AG04450 (cell line): ENCODE results near the gene SLC26A4. TPM values are rescaled to one million over a fixed set of nuclear protein-coding genes. Genes with fewer than 3 reads are reported as not detected.

Source experiments
- CTCF ChIA-PET: fragments of 300-600, 350-600 bp; formaldehyde crosslinking; extraction: SDS; loops from one replicate; lab custom pipeline; 2022; ENCODE audit warnings: antibody characterized with exemption, inconsistent platforms; lab: Charles Lee
- POLR2A ChIA-PET: fragments of 350-600 bp; formaldehyde crosslinking; extraction: SDS; loops from one replicate; lab custom pipeline; 2021; ENCODE audit warnings: antibody characterized with exemption, inconsistent platforms; lab: Yijun Ruan, JAX
- DNase-seq: peaks from one replicate; pipeline ENCODE4 v3.0.0-alpha.2; 2011; ENCODE audit warnings: low read depth, low spot score
- H3K27ac ChIP-seq: one replicate; pipeline ENCODE4 v1.5.1; 2012; ENCODE audit warnings: low read depth, low read length, control low read depth
- H3K27me3 ChIP-seq: one replicate; pipeline ENCODE4 v1.6.0; 2012; ENCODE audit warnings: low read length; ENCODE audit not compliant: control insufficient read depth, insufficient read depth
- H3K4me3 ChIP-seq: 2 replicates; pipeline ENCODE4 v1.5.1; 2011; ENCODE audit warnings: mild to moderate bottlenecking, low read depth, low read length, control low read depth
- H3K9me3 ChIP-seq: 2 replicates; pipeline ENCODE4 v1.5.1; 2012; ENCODE audit warnings: low read length; ENCODE audit not compliant: control insufficient read depth, insufficient read depth
- polyA plus RNA-seq: library from polyadenylated mRNA; depleted of rRNA; stranded (reverse); fragments of >200 nt; gene quantifications from 2 replicates; pipeline ENCODE4 v1.2.3, GENCODE V29; 2011
- TF ChIP-seq, protein P1 (sequence below): IDR thresholded peaks from 2 replicates; pipeline ENCODE4 v1.5.1; 2011; ENCODE audit warnings: low read depth, low read length, control low read depth, inconsistent platforms

SLC26A4 gene
- polyA plus RNA-seq, 1 experiment: 0.12 TPM

GRCh38 chr7:107726356-107727130 lies 65.9 kb downstream of the SLC26A4 start:
- no peaks in the 10 kb centered on the region for H3K9me3 ChIP-seq
- CTCF ChIA-PET: interaction anchor here (0.5 to 5.9 kb wide), 7 partner anchors 11 to 334 kb away, joined by 3 to 75 read pairs (median 5); no protein-coding TSS in a partner anchor

DNA sequence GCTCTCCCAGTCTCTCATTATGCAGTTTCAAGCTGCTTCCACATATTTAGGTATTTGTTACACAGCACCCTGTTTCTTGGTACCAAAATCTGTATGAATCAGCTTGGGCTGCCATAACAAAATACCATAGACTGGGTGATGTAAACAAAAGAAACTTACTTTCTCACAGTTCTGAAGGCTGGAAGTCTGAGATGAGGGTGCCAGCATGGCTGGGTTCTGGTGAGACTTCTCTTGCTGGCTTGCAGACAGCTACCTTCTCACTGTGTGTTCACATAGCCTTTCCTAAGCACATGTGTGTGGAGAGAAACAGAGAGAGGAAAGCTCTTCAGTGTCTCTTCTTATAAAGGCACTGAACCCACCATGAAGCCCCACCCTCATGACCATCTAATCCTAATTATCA lies 67.6 kb downstream of the SLC26A4 start:
- no peak overlapping the region for H3K27ac ChIP-seq
- H3K27me3 ChIP-seq: peaks cover 2% of the 10 kb centered on the region
- TF ChIP-seq, protein P1, sequence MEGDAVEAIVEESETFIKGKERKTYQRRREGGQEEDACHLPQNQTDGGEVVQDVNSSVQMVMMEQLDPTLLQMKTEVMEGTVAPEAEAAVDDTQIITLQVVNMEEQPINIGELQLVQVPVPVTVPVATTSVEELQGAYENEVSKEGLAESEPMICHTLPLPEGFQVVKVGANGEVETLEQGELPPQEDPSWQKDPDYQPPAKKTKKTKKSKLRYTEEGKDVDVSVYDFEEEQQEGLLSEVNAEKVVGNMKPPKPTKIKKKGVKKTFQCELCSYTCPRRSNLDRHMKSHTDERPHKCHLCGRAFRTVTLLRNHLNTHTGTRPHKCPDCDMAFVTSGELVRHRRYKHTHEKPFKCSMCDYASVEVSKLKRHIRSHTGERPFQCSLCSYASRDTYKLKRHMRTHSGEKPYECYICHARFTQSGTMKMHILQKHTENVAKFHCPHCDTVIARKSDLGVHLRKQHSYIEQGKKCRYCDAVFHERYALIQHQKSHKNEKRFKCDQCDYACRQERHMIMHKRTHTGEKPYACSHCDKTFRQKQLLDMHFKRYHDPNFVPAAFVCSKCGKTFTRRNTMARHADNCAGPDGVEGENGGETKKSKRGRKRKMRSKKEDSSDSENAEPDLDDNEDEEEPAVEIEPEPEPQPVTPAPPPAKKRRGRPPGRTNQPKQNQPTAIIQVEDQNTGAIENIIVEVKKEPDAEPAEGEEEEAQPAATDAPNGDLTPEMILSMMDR: no peak
- POLR2A ChIA-PET: no interaction called here
- DNase-seq: no peak
- no peaks in the 10 kb centered on the region for H3K9me3 ChIP-seq
- no peak overlapping the region for H3K4me3 ChIP-seq
- CTCF ChIA-PET: interaction anchor here (0.6 to 5.9 kb wide), 5 partner anchors 14 to 937 kb away, joined by 5 to 75 read pairs (median 7); partner anchors contain the start of gene CBLL1

More at GRCh38 chr7:107726356-107727130, 65.9 kb downstream of the SLC26A4 start:
- Histone ChIP-seq H3K4me3 (no peak overlapping the region), H3K27ac (no peak overlapping the region), H3K27me3 (peaks cover 2% of the 10 kb centered on the region)
- TF ChIP-seq, protein P1: no peak
- DNase-seq: no peak
- POLR2A ChIA-PET: no interaction called here

DNA sequence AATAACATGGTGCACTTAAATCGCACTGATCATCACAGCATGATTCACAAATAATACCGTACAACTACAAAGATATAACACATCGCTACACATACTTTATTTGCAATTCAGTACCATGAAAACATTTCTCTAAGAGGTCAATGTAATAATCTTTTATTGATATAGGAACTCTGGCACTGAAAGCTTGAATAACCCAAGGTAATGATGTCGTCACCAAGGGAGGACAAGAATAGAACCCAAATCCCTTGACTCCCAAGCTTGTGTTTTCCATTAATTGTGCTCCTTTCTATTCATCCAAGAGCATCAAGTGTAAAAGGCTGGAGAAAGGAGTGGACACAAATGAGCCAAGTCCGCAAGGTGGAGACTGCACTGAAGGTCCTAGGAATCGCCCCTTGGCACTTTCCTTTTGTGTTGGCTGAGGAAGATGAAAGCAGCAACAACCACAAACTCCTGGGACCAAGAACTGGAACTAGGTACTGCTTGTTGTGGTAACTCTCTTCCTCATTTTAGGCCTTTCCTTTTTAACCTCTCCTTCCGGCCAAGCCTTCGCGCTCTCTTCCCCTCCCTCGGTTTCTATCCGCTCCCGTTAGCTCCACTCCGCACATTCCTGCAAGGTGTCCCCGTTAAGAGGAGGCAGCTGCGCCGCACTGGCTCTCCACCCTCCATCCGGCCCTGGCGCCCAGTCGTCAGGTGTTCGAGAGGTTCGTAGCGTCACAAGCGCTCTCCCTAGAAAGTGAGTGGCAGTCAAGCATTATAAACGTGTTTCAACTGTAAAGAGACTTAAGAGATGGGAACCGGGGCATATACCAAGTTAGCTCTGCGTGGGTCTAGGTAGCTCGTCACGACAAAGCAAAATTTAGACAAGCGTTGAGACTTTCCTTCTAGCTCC lies 82.3 kb downstream of the SLC26A4 start:
- no peaks in the 10 kb centered on the region for H3K9me3 ChIP-seq
- no peak for DNase-seq
- ChIA-PET CTCF (interaction anchor here (0.5 to 7.6 kb wide), 24 partner anchors 8 to 428 kb away, joined by 3 to 117 read pairs (median 4); no protein-coding TSS in a partner anchor), POLR2A (interaction anchor here (0.6 to 1.6 kb wide), 9 partner anchors 98 to 574 kb away, joined by 3 to 6 read pairs (median 4); partner anchors contain the start of genes DLD and HBP1)
- H3K27ac ChIP-seq: peak overlapping the region; percentile 90
- no peaks in the 10 kb centered on the region for H3K27me3 ChIP-seq
- peak overlapping the region; percentile 68 for H3K4me3 ChIP-seq
- TF ChIP-seq, protein P1: no peak

DNA sequence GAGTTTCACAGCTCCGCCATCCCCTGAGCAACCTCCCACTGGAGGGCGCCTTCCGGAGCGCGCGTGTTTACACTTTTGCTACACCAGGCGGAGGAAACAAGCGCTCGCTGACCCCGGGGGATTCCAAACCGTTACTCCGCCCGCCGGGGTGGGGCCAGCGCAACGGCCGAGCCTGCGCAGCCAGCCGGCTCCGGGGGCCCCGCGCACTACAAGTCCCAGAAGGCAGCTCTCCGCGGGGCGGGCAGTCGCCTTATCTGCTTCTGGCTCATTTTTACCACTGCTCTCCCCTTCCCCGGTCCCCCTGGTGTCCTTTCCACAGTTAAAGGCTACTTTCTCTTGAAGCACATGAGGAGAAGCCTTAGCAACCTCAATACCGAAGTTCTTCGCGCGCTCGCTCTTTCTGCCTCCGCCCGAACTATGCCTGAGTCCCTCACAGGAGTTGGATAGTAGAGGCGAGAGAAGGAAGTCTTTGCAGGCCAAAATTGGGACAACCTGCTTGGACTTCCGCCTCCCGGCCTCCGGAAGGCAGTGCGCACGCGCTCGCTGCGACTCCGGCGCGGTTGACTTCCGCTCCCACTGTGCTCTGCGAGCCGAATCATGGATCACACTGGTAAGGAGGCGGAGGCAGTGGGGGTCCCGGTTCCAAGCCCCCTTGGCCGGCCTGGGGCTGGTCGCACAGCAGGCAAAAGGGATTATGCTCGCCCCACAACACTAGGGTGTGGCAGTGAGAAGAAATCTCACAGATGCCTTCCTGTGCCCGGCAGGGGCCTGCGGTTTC lies 83.1 kb downstream of the SLC26A4 start, which contains the start of gene CBLL1:
TSS of gene CBLL1 (plus strand) at position 576 of the 778 bp plus-strand sequence. CDS start at position 598, 22 bp downstream.
- H3K4me3 ChIP-seq: peak within 1 kb of the TSS; percentile 94
- TF ChIP-seq, protein P1: peak; percentile 81
- DNase-seq: peak; percentile 87
- no peaks in the 10 kb centered on the region for H3K9me3 ChIP-seq
- peak within 1 kb of the TSS; percentile 99 for H3K27ac ChIP-seq
- H3K27me3 ChIP-seq: no peaks in the 10 kb centered on the region
- CTCF ChIA-PET: interaction anchor here (0.5 to 7.6 kb wide), 27 partner anchors 9 to 493 kb away, joined by 3 to 117 read pairs (median 4); no protein-coding TSS in a partner anchor
- POLR2A ChIA-PET: interaction anchor here (0.6 to 1.6 kb wide), 9 partner anchors 99 to 575 kb away, joined by 3 to 6 read pairs (median 4); partner anchors contain the start of genes DLD and HBP1
